ENCODE measurements around the gene GRB10.

The GRB10 gene

GRCh38 chr7:50699143-50699542, 83.6 kb downstream of the GRB10 start:
- H3K4me3 ChIP-seq (ENCODE audit: insufficient read depth, low read depth, low read length, poor library complexity, severe bottlenecking) = no peak overlapping the region
- H3K27me3 ChIP-seq (replicated peaks; ENCODE audit: control insufficient read depth, insufficient read depth, low read length, poor library complexity, severe bottlenecking) = no peaks in the 10 kb centered on the region
- no peaks in the 10 kb centered on the region for H3K4me1 ChIP-seq (ENCODE audit: control insufficient read depth, insufficient read depth, low read length, poor library complexity, severe bottlenecking)
- H3K27ac ChIP-seq (ENCODE audit: insufficient read depth, low read length, poor library complexity, severe bottlenecking) = no peak overlapping the region
- H3K36me3 ChIP-seq (ENCODE audit: control insufficient read depth, insufficient read depth, low read length) = no peaks in the 10 kb centered on the region
- H3K9me3 ChIP-seq (ENCODE audit: control insufficient read depth, low read length) = no peaks in the 10 kb centered on the region
- DNase-seq = no peak

- no peak overlapping the region for H3K4me3 ChIP-seq (ENCODE audit: insufficient read depth, low read depth, low read length, poor library complexity, severe bottlenecking)
- no peak for DNase-seq
- H3K4me1 ChIP-seq (ENCODE audit: control insufficient read depth, insufficient read depth, low read length, poor library complexity, severe bottlenecking) = no peaks in the 10 kb centered on the region
- H3K27ac ChIP-seq (ENCODE audit: insufficient read depth, low read length, poor library complexity, severe bottlenecking) = no peak overlapping the region
- H3K36me3 ChIP-seq (ENCODE audit: control insufficient read depth, insufficient read depth, low read length) = no peaks in the 10 kb centered on the region
- no peaks in the 10 kb centered on the region for H3K27me3 ChIP-seq (replicated peaks; ENCODE audit: control insufficient read depth, insufficient read depth, low read length, poor library complexity, severe bottlenecking)
- H3K9me3 ChIP-seq (ENCODE audit: control insufficient read depth, low read length) = no peaks in the 10 kb centered on the region
Measured at GRCh38 chr7:50697748-50698147, 84.9 kb downstream of the GRB10 start.

- Histone ChIP-seq H3K4me3 (ENCODE audit: insufficient read depth, low read depth, low read length, poor library complexity, severe bottlenecking) (no peak overlapping the region), H3K9me3 (ENCODE audit: control insufficient read depth, low read length) (no peaks in the 10 kb centered on the region), H3K36me3 (ENCODE audit: control insufficient read depth, insufficient read depth, low read length) (no peaks in the 10 kb centered on the region), H3K4me1 (ENCODE audit: control insufficient read depth, insufficient read depth, low read length, poor library complexity, severe bottlenecking) (no peaks in the 10 kb centered on the region), H3K27me3 (replicated peaks; ENCODE audit: control insufficient read depth, insufficient read depth, low read length, poor library complexity, severe bottlenecking) (no peaks in the 10 kb centered on the region), H3K27ac (ENCODE audit: insufficient read depth, low read length, poor library complexity, severe bottlenecking) (no peak overlapping the region)
- DNase-seq = no peak
Measured at GRCh38 chr7:50696810-50697582, 85.7 kb downstream of the GRB10 start.

- H3K4me3 ChIP-seq (ENCODE audit: insufficient read depth, low read depth, low read length, poor library complexity, severe bottlenecking) = no peak overlapping the region
- H3K27me3 ChIP-seq (replicated peaks; ENCODE audit: control insufficient read depth, insufficient read depth, low read length, poor library complexity, severe bottlenecking) = no peaks in the 10 kb centered on the region
- H3K27ac ChIP-seq (ENCODE audit: insufficient read depth, low read length, poor library complexity, severe bottlenecking) = no peak overlapping the region
- no peak for DNase-seq
- H3K9me3 ChIP-seq (ENCODE audit: control insufficient read depth, low read length) = no peaks in the 10 kb centered on the region
- H3K36me3 ChIP-seq (ENCODE audit: control insufficient read depth, insufficient read depth, low read length) = no peaks in the 10 kb centered on the region
- no peaks in the 10 kb centered on the region for H3K4me1 ChIP-seq (ENCODE audit: control insufficient read depth, insufficient read depth, low read length, poor library complexity, severe bottlenecking)
Measured at GRCh38 chr7:50695026-50695425, 87.7 kb downstream of the GRB10 start.

- H3K27me3 ChIP-seq (replicated peaks; ENCODE audit: control insufficient read depth, insufficient read depth, low read length, poor library complexity, severe bottlenecking) = no peaks in the 10 kb centered on the region
- no peak for DNase-seq
- no peaks in the 10 kb centered on the region for H3K36me3 ChIP-seq (ENCODE audit: control insufficient read depth, insufficient read depth, low read length)
- no peak overlapping the region for H3K4me3 ChIP-seq (ENCODE audit: insufficient read depth, low read depth, low read length, poor library complexity, severe bottlenecking)
- H3K27ac ChIP-seq (ENCODE audit: insufficient read depth, low read length, poor library complexity, severe bottlenecking) = no peak overlapping the region
- H3K9me3 ChIP-seq (ENCODE audit: control insufficient read depth, low read length) = no peaks in the 10 kb centered on the region
- H3K4me1 ChIP-seq (ENCODE audit: control insufficient read depth, insufficient read depth, low read length, poor library complexity, severe bottlenecking) = no peaks in the 10 kb centered on the region
Measured at GRCh38 chr7:50693455-50694130, 89.1 kb downstream of the GRB10 start.

GRCh38 chr7:50690541-50691011, 92.1 kb downstream of the GRB10 start:
- Histone ChIP-seq H3K4me1 (ENCODE audit: control insufficient read depth, insufficient read depth, low read length, poor library complexity, severe bottlenecking) (no peaks in the 10 kb centered on the region), H3K9me3 (ENCODE audit: control insufficient read depth, low read length) (no peaks in the 10 kb centered on the region), H3K27ac (ENCODE audit: insufficient read depth, low read length, poor library complexity, severe bottlenecking) (no peak overlapping the region), H3K27me3 (replicated peaks; ENCODE audit: control insufficient read depth, insufficient read depth, low read length, poor library complexity, severe bottlenecking) (no peaks in the 10 kb centered on the region), H3K4me3 (ENCODE audit: insufficient read depth, low read depth, low read length, poor library complexity, severe bottlenecking) (no peak overlapping the region), H3K36me3 (ENCODE audit: control insufficient read depth, insufficient read depth, low read length) (no peaks in the 10 kb centered on the region)
- no peak for DNase-seq

GRCh38 chr7:50688226-50688590, 94.5 kb downstream of the GRB10 start:
- DNase-seq = no peak
- Histone ChIP-seq H3K27me3 (replicated peaks; ENCODE audit: control insufficient read depth, insufficient read depth, low read length, poor library complexity, severe bottlenecking) (no peaks in the 10 kb centered on the region), H3K27ac (ENCODE audit: insufficient read depth, low read length, poor library complexity, severe bottlenecking) (no peak overlapping the region), H3K9me3 (ENCODE audit: control insufficient read depth, low read length) (no peaks in the 10 kb centered on the region), H3K36me3 (ENCODE audit: control insufficient read depth, insufficient read depth, low read length) (no peaks in the 10 kb centered on the region), H3K4me1 (ENCODE audit: control insufficient read depth, insufficient read depth, low read length, poor library complexity, severe bottlenecking) (no peaks in the 10 kb centered on the region), H3K4me3 (ENCODE audit: insufficient read depth, low read depth, low read length, poor library complexity, severe bottlenecking) (no peak overlapping the region)

- H3K4me1 ChIP-seq (ENCODE audit: control insufficient read depth, insufficient read depth, low read length, poor library complexity, severe bottlenecking) = no peaks in the 10 kb centered on the region
- H3K9me3 ChIP-seq (ENCODE audit: control insufficient read depth, low read length) = no peaks in the 10 kb centered on the region
- H3K4me3 ChIP-seq (ENCODE audit: insufficient read depth, low read depth, low read length, poor library complexity, severe bottlenecking) = no peak overlapping the region
- H3K27me3 ChIP-seq (replicated peaks; ENCODE audit: control insufficient read depth, insufficient read depth, low read length, poor library complexity, severe bottlenecking) = no peaks in the 10 kb centered on the region
- DNase-seq = no peak
- no peaks in the 10 kb centered on the region for H3K36me3 ChIP-seq (ENCODE audit: control insufficient read depth, insufficient read depth, low read length)
- H3K27ac ChIP-seq (ENCODE audit: insufficient read depth, low read length, poor library complexity, severe bottlenecking) = no peak overlapping the region
Measured at GRCh38 chr7:50687575-50688225, 95.0 kb downstream of the GRB10 start.

- H3K36me3 ChIP-seq (ENCODE audit: control insufficient read depth, insufficient read depth, low read length) = no peaks in the 10 kb centered on the region
- DNase-seq = no peak
- H3K4me3 ChIP-seq (ENCODE audit: insufficient read depth, low read depth, low read length, poor library complexity, severe bottlenecking) = no peak overlapping the region
- H3K4me1 ChIP-seq (ENCODE audit: control insufficient read depth, insufficient read depth, low read length, poor library complexity, severe bottlenecking) = no peaks in the 10 kb centered on the region
- H3K27me3 ChIP-seq (replicated peaks; ENCODE audit: control insufficient read depth, insufficient read depth, low read length, poor library complexity, severe bottlenecking) = no peaks in the 10 kb centered on the region
- no peak overlapping the region for H3K27ac ChIP-seq (ENCODE audit: insufficient read depth, low read length, poor library complexity, severe bottlenecking)
- H3K9me3 ChIP-seq (ENCODE audit: control insufficient read depth, low read length) = no peaks in the 10 kb centered on the region
Measured at GRCh38 chr7:50687096-50687495, 95.6 kb downstream of the GRB10 start.
